Keratinocyte (primary cell): ENCODE results near the gene CBX2.

Experiments
- EZH2 ChIP-seq: IDR thresholded peaks from one replicate; pipeline ENCODE4 v1.6.1; 2012; ENCODE audit warnings: inconsistent platforms, mild to moderate bottlenecking, low read length, moderate library complexity
- TF ChIP-seq, protein P1 (sequence below), 3 experiments: IDR thresholded peaks in 1 of 3; conservative IDR thresholded peaks in 1 of 3; optimal IDR thresholded peaks in 1 of 3; 2 replicates in 2 of 3; 3 replicates in 1 of 3; pipeline versions ENCODE3 to v1.5.1; 2011; ENCODE audit warnings: low read length in 3 of 3, mild to moderate bottlenecking in 3 of 3, moderate library complexity in 2 of 3, control low read depth in 1 of 3, inconsistent platforms in 1 of 3; ENCODE audit not compliant: insufficient read depth in 2 of 3; ENCODE audit errors: extremely low read depth in 1 of 3

DNA sequence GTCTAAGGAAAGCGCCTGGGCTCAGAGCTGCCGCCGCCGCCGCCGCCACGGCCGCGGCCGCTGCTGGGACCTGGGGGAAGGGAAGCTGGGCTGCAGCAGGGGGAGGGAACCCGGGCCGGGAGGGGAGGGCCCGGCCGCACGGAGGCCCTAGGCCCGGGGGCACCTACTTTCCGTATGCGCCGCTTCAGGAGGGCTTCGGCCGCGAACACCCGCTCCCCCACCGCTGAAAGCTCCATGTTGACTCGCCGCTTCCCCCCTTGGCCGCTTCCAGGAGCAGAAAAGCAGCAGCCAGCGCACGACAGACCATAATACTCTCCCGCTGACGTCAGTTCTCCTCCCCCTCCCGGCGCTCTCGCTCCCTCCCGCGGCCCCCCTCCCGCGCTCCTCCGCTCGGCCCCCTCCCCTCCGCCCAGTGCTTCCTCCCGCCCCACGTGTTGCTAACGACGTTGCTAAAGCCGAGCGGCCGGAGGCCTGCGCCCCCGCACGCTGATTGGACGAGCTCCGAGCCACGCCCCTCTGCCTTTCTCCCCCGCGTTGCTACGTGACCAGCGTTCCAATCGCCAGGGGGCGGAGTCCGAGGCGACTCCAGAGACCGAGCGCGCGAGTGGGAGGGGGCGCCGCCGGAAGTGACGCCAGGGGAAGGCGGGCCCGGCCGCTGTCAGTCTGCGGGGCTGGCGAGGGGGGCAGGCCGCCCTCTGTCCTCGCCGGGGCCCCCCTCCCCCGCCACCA is 19.0 kb downstream of the CBX2 start, which contains the start of gene CBX8:
- TF ChIP-seq, protein P1, sequence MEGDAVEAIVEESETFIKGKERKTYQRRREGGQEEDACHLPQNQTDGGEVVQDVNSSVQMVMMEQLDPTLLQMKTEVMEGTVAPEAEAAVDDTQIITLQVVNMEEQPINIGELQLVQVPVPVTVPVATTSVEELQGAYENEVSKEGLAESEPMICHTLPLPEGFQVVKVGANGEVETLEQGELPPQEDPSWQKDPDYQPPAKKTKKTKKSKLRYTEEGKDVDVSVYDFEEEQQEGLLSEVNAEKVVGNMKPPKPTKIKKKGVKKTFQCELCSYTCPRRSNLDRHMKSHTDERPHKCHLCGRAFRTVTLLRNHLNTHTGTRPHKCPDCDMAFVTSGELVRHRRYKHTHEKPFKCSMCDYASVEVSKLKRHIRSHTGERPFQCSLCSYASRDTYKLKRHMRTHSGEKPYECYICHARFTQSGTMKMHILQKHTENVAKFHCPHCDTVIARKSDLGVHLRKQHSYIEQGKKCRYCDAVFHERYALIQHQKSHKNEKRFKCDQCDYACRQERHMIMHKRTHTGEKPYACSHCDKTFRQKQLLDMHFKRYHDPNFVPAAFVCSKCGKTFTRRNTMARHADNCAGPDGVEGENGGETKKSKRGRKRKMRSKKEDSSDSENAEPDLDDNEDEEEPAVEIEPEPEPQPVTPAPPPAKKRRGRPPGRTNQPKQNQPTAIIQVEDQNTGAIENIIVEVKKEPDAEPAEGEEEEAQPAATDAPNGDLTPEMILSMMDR (optimal IDR thresholded peaks at IDR 0.05 in 1 of 3, IDR thresholded peaks at IDR 0.05 in 1 of 3, conservative IDR thresholded peaks at IDR 0.05 in 1 of 3; ENCODE audit: extremely low read depth in 1 of 3, insufficient read depth in 2 of 3, low read length in 3 of 3), result peak in 1 of 3 experiments; percentile 19
- no peak for TF ChIP-seq EZH2
